ENCODE measurements around the gene CRIP1. TPM values are rescaled to one million over a fixed set of nuclear protein-coding genes. Genes with fewer than 3 reads are reported as not detected.

Gene CRIP1
- total RNA-seq, 1 donor from 2014 or later = 59.4 TPM

DNA sequence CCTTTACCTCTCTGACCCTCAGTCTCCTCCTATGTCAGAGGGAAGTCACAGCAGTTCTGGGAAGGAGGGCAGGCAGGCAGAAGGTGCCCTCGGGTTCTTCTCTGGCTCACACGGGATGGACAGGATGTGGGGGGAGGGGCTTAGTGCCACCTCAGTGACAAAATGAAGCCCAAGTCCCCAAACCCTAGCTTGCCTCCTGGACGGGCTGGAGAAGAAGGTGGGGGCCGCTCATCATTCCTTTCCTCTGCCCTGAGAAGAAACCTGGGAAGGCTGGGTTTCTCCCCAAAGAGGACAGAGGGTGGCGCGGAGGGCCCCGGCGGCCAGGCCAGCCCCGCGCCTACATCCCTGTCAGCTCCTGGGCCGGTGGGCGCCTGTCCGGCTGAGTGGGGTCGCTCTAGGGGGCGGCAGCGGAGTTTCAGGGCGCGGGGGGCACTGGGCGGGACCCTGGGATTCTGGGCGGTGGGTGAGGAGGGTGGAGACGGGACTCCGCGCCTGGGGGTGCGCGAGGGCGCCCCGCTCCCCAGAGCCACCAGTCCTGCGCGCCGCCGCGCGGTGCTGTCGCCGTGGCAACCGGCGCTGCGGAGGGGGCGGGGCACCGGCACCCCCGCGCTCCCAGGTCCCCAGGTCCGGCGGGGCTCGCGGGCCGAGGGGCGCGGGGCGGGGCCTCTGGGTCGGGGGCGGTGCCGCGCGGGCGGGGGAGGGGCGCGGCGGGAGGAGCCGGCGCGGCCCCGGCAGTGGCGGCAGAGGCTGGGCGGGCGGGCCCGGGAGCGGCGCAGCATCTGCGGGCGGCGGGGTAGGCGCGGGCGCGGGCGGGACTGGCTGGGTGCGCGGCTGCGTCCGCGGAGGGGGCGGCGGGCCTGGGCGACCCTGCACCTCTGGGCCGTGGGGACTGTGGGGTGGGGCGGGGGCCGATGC is 39.4 kb downstream of the CRIP1 start, which contains the start of gene TMEM121:
Gene TMEM121 (plus strand): TSS at position 723 of the 915 bp plus-strand sequence. CDS start 2,252 bp downstream, outside the sequence.
- peak; percentile 11 for ATAC-seq
- peak; percentile 55 for DNase-seq
- intact Hi-C loops (cut with micrococcal nuclease) = no loop called here

DNA sequence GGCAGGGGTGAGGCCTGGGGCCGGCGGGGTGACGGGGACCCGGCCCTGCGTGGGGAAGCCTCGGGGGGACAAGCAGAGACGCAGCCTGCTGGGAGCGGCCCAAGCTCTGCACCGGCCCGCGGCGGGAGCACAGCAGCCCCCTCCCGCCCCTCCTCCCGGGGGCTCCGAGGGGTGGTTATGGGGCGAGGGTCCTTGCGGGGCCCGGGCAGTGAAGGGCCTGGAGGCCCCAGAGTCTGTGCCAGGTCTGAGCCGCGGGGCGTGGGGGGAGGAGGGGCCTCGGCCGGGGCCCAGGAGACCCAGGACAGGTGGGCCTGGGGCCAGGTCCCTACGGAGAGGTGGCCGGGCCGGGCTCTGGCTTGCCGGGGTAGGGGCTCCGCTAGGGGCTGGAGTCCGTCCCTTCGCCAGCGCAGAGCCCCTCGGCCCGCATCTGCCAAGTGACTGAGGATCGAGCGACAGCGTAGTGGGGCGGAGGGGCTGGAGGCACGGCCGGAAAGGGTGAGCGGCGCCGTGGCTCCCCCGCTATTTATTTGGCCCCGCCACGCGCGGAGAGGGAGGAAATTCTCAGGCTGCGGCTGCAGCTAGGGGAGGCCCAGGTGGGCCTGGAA is 40.2 kb downstream of the CRIP1 start:
- peak; percentile 3 for ATAC-seq
- DNase-seq = no peak
- intact Hi-C loops (cut with micrococcal nuclease) = no loop called here

DNA sequence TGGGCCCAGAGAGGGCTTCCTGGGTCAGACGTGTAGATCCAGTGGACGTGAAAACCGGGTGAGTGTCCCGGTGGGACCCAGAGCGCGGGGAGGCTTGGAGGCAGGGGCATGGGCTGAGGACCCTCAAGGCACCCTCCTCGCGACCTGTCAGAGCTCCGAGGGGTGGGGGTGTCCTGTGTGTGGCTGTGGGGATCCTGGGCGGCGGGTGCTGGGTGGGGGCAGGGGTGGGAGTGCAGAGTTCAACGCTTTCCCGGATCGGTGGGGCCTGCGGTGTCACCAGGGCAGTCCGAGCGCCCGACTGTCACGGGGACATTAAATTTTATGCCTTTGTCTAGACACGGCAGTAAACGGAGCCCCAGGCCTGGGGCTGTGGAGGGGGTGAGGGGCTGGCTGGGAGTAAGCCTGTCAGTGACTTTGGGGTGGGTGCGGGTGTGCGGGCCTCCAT is 40.7 kb downstream of the CRIP1 start:
- no peak for DNase-seq
- no peak for ATAC-seq
- intact Hi-C loops (cut with micrococcal nuclease) = no loop called here

DNA sequence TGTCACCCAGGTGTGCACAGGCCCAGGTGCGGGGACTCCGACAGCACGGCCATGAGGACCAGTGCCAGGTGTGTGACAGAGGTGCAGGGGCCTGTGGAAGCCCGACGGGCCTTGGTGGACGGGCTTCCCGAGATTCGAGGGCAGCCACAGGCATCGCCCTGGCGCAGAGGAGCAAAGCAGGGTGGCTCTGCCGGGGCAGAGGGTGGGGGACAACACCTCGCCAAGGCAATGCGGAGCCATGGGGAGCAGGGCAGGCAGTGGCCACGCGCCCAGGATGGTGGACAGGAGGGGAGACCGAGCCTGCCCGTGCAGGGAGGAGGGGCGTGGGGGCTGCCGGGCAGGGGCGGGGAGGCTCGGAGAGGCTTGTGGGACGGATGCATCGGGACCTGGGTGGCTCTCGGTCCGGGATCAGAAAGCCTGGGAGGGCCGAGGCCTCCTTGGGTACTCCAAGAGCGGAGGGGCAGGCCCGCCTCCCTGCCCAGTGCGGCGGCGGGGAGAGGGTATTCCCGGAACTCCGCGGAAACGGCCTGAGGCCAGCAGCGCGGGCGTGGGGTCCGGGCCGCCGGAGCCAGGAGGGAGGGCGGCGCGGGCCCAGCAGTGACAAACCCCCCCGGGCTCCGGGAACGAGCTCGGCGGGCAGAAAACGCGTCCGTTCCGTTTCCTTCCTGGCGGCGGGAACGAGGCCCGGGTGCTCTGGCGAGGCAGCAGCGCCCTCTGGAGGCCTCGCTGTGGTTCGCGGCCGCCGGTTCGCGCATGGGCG is 41.3 kb downstream of the CRIP1 start:
- intact Hi-C loops (cut with micrococcal nuclease) = no loop called here
- peak; percentile 85 for ATAC-seq

DNA sequence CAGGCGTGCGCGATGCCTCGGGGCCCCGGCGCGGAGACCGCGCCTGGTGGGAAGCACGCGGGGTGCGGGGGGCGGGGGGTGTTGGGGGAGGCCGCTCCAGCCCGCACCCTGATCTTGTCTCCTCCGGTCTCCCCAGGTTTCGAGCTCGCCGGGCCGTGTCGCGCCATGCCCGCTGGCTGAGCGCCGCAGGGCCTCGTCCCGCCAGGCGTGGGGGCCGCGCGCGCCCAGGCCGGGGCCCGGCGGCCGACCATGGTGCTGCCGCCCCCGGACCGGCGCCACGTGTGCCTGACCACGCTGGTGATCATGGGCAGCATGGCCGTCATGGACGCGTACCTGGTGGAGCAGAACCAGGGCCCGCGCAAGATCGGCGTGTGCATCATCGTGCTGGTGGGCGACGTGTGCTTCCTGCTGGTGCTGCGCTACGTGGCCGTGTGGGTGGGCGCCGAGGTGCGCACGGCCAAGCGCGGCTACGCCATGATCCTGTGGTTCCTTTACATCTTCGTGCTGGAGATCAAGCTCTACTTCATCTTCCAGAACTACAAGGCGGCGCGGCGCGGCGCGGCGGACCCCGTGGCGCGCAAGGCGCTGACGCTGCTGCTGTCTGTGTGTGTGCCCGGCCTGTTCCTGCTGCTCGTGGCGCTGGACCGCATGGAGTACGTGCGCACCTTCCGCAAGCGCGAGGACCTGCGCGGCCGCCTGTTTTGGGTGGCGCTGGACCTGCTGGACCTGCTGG is 42.1 kb downstream of the CRIP1 start:
- intact Hi-C loops (cut with micrococcal nuclease) = no loop called here
- peak; percentile 3 for ATAC-seq
- DNase-seq = no peak

More for the DNA sequence above, 41.3 kb downstream of the CRIP1 start:
- DNase-seq = peak; percentile 91

DNA sequence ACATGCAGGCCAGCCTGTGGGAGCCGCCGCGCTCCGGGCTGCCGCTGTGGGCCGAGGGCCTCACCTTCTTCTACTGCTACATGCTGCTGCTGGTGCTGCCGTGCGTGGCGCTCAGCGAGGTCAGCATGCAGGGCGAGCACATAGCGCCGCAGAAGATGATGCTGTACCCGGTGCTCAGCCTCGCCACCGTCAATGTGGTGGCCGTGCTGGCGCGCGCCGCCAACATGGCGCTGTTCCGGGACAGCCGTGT is 42.6 kb downstream of the CRIP1 start:
- ATAC-seq = no peak
- intact Hi-C loops (cut with micrococcal nuclease) = no loop called here
- no peak for DNase-seq

DNA sequence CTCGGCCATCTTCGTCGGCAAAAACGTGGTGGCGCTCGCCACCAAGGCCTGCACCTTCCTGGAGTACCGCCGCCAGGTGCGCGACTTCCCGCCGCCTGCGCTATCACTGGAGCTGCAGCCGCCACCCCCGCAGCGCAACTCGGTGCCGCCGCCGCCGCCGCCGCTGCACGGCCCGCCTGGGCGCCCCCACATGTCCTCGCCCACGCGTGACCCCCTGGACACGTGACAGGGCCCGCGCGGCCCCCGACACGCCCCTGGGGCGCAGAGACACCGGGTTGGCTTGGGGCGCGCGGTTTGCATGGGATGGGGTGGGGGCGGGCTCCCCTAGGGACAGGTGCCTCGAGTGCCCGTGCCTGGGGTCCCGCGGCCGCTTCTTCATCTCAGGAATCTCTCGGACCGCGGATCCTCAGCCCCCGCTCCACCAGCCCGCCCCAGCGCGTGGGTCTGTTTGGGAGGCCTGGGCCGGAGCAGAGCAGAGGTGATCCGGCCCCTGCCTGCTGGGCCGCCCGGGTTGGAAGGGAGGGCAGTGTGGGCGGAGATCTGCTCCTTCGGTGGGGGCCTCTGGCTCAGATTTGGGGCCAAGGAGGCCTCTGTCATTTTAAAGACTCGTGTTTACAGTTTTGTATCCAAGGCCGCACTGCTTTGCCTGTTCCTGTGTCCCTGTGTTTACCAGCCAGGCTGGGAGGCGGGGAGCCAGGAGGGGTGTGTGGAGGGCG is 43.0 kb downstream of the CRIP1 start:
- intact Hi-C loops (cut with micrococcal nuclease) = no loop called here
- DNase-seq = no peak
- no peak for ATAC-seq

DNA sequence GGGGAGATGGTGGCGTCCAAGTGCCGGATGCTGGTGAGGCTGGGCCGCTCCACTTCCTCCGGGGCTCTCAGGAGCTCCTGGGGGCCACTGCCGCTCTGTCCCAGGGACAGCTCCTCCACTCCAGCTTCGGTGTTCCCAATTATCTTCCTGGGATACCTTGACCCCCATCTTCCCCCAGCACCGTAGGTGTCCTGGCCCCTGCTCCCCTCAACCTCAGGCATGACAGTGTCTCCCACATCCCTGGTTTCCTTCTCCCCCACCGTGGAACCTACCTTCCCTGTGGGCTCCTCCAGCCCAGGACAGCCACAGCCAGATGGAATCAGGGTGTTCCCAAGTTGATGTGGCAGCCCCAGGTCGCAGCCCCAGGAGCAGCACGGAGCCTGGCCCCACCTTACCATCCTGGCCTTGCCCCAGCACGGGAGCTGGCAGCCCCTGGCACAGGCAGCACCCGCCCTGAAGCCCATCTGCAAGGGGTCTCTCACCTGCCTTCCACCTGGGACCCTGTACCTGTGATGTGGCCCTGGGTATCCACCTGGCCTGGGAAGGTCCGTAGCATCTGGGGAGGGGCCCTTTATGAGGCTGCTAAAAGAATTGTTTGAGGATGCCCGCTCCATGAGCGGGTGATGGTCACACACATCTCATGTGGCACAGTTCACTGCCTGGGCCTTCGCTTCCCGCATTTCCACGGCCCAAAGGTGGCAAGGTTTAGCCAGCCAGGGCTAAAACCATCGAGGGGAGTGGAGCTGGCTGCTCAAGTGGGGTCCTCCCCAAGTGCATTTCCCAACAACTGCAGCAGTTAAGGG is 43.8 kb downstream of the CRIP1 start:
- intact Hi-C loops (cut with micrococcal nuclease) = no loop called here
- DNase-seq = no peak
- ATAC-seq = no peak

DNA sequence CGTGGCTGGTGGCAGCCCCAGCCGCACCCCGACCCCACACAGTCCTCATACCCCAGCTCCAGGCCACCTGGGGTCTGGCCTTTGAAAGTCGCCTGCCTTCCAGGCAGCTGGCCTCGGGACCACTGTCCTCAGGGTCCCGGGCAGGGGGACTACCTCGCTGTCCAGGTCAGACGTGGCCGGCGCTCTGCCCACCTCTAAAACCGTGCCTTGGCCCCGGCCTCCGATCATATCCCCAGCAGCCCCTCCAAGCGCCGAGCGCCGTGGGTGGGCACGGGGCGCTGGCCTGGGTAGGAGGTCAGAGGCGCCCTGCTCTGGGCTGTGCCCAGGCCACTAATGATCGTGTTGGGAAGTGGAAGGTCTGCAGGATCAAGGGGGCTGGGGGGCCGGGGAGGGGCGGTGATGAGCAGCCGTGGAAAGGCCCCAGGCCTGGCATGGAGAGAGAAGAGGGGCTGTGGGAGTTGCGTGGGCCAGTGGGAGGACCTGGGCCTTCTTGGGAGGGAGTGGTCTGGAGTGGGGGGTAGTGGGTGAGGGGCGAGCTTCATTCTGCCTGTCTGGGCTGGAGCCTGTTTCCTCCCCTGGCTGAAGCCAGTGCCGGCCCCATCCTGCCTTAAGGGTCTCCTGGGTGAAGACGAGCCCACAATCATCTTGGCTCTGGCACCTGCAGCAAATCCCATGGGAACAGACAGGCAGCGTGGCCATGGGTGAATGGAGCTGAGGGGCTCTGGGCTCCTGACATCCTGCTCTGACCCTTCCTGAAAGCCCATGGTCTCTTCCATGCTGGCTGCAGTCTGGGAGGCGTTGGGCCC is 44.6 kb downstream of the CRIP1 start:
- DNase-seq (no peak), ATAC-seq (no peak)
- intact Hi-C loops (cut with micrococcal nuclease) = no loop called here

DNA sequence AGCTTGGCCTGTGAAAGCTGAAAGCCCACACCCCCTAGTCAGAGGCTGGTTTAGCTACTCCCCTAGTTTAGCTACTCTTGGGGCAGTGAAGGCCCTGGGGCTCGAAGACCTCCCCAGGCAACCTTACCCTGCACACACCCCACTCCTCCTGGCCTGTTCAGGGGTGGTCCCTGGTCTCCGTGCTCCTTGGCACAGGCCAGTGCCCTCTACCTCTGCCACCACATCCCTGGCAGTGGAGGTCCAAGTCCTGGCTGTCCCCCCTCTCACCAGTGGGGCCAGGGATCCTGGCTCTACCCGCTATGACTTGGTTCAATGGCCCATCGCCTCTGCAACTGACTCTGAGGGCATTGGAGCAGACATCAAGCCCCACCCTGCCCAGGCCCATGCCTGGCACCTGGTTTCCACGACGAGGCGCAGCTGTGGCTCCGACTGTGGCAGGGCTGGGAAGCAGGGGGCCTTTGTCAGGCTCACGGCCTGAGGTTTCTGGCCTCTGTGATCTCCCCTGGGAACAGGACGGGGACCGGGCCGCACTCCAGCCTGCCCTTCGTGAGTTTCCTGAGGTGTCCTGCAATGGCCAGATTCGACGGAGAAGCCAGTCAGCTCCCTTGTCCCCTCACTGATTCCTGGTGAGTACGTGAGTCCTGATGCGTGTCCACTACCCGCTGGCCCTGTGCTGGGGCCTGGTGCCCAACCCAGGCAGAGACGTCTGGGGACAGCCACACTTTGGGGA is 45.4 kb downstream of the CRIP1 start:
- DNase-seq = no peak
- intact Hi-C loops (cut with micrococcal nuclease) = no loop called here
- ATAC-seq = no peak

DNA sequence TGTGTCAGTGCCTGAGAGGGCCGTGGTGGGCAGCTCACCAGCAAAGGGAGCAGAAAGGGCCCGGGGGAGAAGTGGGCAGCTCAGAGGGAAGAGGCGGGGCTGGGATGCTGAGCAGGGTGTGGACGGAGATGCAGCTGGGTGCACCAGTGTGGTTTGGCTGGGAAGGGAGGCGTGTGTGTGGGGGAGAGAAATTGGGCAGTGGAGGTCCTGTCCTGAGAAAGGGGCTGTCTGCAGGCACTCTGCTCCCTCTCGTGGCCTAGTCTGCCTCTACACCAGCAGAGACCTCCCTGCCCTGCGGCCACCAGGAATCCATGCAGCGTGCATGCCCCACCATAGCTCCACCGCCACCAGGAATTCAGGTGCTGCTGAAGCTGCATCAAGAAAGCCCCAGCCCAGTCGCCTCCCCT is 46.1 kb downstream of the CRIP1 start:
- intact Hi-C loops (cut with micrococcal nuclease) = no loop called here
- DNase-seq (no peak), ATAC-seq (no peak)

DNA sequence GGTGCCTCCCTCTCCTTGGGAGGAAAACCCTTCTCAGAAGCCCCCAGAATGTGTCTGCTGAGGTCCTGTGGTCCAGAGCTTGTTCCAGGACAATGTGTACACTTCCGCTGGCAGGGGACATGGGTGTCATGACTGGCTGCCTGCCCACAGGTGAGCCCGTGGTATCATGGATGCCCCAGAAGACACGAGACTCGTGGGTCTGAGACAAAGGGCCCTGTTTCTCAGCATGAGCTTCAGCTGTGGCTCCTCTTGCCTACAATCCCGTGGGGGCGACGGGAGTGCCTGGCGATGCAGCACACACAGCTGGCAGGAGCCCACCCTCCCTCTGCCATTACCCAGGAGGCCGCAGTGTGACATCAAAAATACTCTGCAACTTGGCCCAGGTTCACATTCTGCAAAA is 46.7 kb downstream of the CRIP1 start:
- no peak for ATAC-seq
- intact Hi-C loops (cut with micrococcal nuclease) = no loop called here
- no peak for DNase-seq

DNA sequence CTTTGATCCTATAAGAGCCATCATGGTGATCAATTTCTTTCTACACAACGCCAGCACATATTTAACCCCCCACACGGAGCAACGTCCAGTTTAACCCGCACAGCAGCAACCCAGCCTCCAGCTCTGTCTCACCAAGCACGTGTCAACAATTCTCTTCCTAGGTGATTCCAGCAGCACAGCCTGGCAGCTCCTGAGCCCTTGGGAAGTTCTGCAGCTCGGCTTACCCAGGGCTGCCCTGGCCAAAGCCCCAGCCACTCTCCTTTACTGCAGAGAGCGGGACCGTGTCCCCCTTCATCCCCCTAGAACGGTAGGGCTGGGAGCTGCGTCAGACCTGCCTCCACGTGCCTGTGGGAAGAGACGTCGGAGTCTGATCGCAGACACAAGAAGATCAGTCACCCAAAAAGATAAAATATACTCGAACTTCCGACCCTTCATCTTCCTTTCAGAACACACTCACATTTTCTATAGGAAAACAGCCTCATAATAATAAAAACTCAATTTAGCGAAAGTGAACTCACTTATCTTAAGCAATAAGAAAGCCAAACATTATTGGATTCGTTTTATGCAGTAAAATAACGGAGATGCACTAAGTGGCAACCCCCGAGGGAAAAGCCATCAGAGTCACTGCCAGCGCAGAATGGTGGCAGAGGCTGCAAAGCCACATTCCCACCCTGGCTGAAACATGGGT is 47.3 kb downstream of the CRIP1 start:
- DNase-seq (no peak), ATAC-seq (no peak)
- intact Hi-C loops (cut with micrococcal nuclease) = no loop called here

DNA sequence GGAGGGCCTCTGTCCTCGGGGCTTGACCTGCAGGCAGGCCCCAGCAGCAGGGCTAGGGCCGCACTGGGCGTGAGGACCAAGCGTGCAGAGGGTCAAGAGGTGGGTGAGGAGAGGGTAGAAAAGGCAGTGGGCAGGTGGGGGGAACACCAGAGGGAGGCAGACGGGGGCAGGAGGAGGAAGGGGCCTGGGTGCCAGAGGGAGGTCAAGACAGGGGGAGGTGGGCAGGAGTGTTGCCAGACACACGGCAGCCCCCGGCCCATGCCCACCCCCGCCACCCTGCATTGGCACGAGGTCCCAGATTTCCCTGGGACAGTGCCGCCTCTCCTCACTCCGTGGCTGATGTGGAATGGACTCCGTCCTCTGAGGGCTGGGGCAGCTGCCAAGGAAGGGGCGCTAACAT is 47.9 kb downstream of the CRIP1 start:
- ATAC-seq = no peak
- no peak for DNase-seq
- intact Hi-C loops (cut with micrococcal nuclease) = no loop called here

DNA sequence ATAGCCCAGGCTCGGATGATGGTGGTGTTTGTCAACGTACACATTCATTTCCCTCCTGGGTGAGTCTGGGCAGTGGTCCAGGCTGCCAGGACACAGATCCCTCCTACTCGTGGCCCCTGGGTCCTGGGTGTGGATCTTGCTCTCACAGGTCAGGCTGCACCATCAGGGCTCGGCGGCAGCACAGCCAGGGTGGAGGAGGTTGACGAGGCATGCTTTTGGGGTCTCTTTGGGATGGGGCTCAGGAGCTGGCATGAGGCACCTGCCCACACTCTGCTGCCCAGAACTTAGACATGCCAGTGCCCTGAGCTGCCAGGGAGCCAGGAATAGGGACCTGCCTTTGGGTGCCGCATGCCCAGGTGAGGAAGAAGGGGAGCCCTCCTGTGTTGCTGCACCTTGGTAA is 49.4 kb downstream of the CRIP1 start:
- DNase-seq = no peak
- ATAC-seq = no peak
- intact Hi-C loops (cut with micrococcal nuclease) = no loop called here
